ENCODE results near the gene SLC35E2B. TPM values are rescaled to one million over a fixed set of nuclear protein-coding genes. Genes with fewer than 3 reads are reported as not detected.

SLC35E2B gene
- 40.7 and 68.3 TPM in 2 replicates for total RNA-seq

DNA sequence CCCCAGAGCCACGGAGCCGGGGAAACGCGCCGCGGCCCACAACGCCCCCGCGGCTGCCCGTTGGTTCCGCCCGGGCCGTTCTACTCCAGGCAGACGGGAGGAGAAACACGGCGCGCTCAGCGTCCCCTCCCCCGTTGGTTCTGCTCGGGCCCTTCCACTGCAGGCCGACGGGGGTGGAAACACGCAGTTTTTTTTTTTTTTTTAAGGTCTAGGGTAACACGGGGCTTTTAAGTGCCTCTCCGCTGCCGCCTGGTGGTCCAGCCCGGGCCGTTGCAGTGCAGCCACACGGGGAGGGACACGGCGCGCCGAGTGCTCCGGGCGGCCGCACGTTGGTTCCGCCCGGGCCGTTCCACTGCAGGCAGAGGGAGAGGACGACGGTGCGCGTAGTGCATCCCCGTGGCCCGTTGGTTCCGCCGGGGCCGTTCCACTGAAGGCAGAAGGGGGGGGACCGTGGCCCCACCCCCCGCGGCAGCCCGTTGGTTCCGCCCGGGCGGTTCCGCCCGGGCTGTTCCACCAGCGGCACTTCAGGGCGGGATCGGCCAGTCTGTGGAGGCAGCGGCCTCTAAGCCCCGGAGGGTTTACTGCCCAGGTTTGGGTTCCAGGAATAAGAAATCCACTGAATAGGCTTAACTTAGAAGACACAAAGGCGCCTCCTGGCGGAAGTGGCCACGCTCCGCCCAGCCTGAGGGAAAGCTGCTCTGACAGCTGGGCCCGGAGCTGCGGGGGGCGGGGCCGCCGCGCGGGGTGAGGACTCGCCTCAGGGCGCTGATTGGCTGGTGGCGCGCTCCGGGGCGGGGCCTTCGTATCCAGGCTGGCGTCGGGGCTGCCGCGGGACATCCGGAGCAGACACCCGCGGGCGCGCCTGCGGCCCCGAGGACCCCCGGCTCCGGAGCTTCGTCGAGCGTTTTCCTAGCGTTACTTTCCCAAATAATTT is at the start of gene SLC35E2B:
Gene SLC35E2B (minus strand): TSS at position 82 of the 934 bp plus-strand sequence. CDS start 16,096 bp downstream, outside the sequence.

DNA sequence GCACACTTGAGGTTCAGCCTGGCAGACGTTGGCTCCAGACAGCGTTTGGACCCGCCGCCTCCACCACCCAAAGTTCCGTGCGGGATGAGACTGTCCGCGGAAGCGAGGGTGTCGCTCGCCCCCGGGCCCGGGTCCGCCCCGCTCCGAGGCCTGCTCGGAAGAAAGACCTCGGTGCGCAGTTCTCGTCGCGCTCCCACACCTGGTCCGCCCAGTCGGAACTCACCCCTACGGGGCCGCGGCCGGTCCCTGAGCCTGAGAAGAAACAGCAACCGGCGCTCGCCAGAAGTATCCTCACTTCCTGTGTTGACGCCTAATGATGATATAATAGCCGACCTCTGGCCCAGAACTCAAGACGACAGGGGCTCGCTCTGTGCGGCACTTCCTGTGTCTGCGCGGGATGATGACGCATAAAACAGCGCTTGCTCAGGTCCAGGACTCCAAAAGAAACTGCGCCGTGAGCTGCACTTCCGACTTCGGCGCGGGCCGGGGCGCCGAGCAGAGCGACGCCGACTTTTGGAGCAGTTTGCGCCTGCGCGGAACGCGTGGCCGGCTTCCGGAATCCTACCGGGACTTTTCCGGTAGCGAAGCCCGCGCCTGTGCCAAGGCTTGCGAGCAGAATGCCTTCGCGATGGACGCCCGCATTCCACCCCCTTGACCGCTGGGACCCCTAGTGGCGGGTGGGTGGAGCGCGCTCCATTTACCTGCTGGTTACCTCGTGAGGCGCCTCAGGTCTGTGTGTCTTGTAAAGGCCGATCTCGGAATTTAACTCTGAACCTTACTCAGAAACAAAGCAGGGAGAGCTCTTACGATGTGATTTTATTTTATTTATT is 31.7 kb upstream of the SLC35E2B start, which contains the start of gene CDK11A:
Gene CDK11A (minus strand): TSS at position 323 of the 830 bp plus-strand sequence. CDS start 1,539 bp downstream, outside the sequence.

DNA sequence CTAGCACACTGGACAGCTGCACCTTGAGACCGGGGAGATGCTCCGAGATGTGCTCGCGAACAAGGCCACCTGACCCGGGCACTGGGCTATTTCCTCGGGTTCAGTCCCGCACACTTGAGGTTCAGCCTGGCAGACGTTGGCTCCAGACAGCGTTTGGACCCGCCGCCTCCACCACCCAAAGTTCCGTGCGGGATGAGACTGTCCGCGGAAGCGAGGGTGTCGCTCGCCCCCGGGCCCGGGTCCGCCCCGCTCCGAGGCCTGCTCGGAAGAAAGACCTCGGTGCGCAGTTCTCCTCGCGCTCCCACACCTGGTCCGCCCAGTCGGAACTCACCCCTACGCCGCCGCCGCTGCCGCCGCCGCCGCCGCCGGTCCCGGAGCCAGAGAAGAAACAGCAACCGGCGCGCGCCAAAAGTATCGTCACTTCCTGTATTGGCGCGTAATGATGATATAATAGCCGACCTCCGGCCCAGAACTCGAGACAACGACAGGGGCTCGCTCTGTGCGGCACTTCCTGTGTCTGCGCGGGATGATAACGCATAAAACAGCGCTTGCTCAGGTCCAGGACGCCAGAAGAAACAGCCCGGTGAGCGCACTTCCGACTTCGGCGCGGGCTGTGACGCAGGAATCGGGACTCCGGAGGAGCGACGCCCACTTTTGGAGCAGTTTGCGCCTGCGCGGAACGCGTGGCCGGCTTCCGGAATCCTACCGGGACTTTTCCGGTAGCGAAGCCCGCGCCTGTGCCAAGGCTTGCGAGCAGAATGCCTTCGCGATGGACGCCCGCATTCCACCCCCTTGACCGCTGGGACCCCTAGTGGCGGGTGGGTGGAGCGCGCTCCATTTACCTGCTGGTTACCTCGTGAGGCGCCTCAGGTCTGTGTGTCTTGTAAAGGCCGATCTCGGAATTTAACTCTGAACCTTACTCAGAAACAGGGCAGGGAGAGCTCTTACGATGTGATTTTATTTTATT is 33.7 kb downstream of the SLC35E2B start, which contains the start of gene CDK11B:
Gene CDK11B (minus strand): TSS at position 422 of the 967 bp plus-strand sequence. CDS start 1,519 bp downstream, outside the sequence.

DNA sequence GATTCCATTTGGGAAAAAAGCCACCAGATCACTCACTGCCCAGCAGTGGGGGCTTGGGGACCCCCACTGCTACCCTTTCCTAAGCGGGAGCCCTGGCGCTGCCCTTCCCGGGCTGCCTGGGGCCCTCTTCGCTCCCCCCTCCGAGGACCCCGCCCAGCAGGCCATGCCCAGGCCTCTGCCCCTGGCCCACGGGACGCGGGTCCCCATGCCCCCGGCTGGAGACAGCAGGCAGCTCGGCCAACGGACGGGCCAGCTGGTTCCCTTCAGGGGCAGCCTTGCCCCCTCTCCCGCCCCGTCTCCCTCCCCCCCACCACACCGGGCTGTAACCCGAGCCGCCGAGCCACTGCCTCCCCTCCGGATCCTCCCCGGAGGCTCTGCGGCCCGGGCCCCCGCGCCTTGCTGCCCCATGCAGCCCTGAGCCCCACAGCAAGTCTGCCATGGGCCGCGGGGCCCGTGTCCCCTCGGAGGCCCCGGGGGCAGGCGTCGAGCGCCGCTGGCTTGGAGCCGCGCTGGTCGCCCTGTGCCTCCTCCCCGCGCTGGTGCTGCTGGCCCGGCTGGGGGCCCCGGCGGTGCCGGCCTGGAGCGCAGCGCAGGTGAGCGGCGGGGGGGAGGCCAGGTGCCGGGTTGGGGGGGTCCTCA is 60.7 kb downstream of the SLC35E2B start, which contains the start of gene MMP23B:
Gene MMP23B (plus strand): TSS at position 392 of the 639 bp plus-strand sequence. CDS start 46 bp downstream, at position 438.

DNA sequence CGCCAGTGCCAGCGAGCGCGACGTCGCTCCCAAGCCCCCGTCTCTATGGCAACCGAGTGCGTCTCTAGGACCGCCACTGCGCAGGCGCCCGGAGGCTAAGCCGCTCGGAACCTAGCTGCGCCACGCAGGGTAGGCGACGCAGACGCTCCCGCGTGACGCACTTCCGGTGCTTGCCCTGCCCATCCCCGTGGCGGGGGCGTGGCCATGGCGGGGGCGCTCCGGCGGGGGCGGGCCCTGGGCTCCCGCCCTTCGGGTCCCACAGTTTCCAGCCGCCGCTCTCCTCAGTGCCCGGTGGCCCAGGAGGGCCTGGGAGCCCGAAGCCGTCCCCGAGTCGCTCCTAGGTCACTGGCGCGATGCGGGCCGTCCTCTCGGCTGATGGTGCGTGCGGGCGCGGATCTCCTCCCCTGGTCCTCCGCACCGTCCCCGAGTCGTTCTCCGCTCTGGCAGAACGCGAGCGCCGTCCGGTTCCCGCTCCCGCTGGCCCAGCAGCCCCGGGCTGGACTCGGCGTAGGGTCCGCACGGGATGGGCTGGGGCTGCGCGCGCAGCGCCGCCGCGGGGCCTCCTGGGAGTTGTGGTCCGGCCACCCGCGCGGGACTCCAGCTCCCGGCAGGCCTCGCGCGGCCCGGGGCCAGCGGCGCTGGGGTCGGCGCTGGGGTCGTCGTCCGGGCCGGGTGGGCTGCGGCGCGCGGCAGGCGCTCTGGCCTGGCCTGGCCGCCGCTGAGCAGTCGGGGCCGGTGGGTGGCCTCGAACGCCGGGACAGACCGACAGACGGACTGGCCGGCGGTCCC is 77.1 kb downstream of the SLC35E2B start, which contains the start of gene MIB2:
Gene MIB2 (plus strand): TSS at position 245 of the 789 bp plus-strand sequence. CDS start 7,953 bp downstream, outside the sequence.

Other genes starting within 250 kb of the SLC35E2B start
- 3.5 TPM in 2 replicates for gene ATAD3C, start 243.1 kb downstream of the SLC35E2B start, total RNA-seq
- 18.5 and 24.0 TPM in 2 replicates for gene ATAD3B, start 221.0 kb downstream of the SLC35E2B start, total RNA-seq
- 14.5 and 29.3 TPM in 2 replicates for gene ATAD3A, start 180.6 kb downstream of the SLC35E2B start, total RNA-seq
- gene TMEM240, start 152.2 kb downstream of the SLC35E2B start, total RNA-seq: 2.1 and 3.9 TPM in 2 replicates
- 57.3 and 98.7 TPM in 2 replicates for gene SSU72, start 117.9 kb downstream of the SLC35E2B start, total RNA-seq
- 2.7 and 5.3 TPM in 2 replicates for gene FNDC10, start 92.7 kb downstream of the SLC35E2B start, total RNA-seq
- 74.2 and 111 TPM in 2 replicates for gene MIB2, start 77.3 kb downstream of the SLC35E2B start, total RNA-seq
- gene MMP23B, start 60.6 kb downstream of the SLC35E2B start, total RNA-seq: 59.8 and 73.0 TPM in 2 replicates
- gene CDK11B, start 33.8 kb downstream of the SLC35E2B start, total RNA-seq: 5.5 and 8.7 TPM in 2 replicates
- gene CDK11A, start 31.6 kb upstream of the SLC35E2B start, total RNA-seq: 13.0 and 31.4 TPM in 2 replicates
- 25.9 and 45.1 TPM in 2 replicates for gene NADK, start 85.7 kb upstream of the SLC35E2B start, total RNA-seq
- 86.4 and 103 TPM in 2 replicates for gene GNB1, start 198.3 kb upstream of the SLC35E2B start, total RNA-seq
- 0.22 and 1.2 TPM in 2 replicates for gene CALML6, start 222.5 kb upstream of the SLC35E2B start, total RNA-seq
- gene TMEM52, start 226.5 kb upstream of the SLC35E2B start, total RNA-seq: 0.54 and 0.79 TPM in 2 replicates

Data from placental epithelial cell (primary cell).